Fibroblast of the aortic adventitia (primary cell): ENCODE measurements around the gene RHEBL1. TPM values are rescaled to one million over a fixed set of nuclear protein-coding genes. Genes with fewer than 3 reads are reported as not detected.

Experiments
- DNase-seq: peaks from one replicate; pipeline ENCODE4 v3.0.0-alpha.2; 2010; ENCODE audit warnings: low read depth
- H3K4me3 ChIP-seq: 2 replicates; pipeline ENCODE4 v1.5.1; 2011; ENCODE audit warnings: low read depth, mild to moderate bottlenecking, control low read depth, low read length, moderate library complexity
- total RNA-seq: library from RNA; depleted of rRNA; stranded (reverse); fragments of >200 nt; gene quantifications from 2 replicates; pipeline ENCODE4 v1.2.3, GENCODE V29; 2012; ENCODE audit warnings: low replicate concordance
- TF ChIP-seq, protein P1 (sequence below): IDR thresholded peaks from 2 replicates; pipeline ENCODE4 v1.5.1; 2011; ENCODE audit warnings: mild to moderate bottlenecking, low read length, control low read depth, inconsistent platforms; ENCODE audit not compliant: insufficient read depth

The RHEBL1 gene
- total RNA-seq, 1 donor: 0.54 TPM

DNA sequence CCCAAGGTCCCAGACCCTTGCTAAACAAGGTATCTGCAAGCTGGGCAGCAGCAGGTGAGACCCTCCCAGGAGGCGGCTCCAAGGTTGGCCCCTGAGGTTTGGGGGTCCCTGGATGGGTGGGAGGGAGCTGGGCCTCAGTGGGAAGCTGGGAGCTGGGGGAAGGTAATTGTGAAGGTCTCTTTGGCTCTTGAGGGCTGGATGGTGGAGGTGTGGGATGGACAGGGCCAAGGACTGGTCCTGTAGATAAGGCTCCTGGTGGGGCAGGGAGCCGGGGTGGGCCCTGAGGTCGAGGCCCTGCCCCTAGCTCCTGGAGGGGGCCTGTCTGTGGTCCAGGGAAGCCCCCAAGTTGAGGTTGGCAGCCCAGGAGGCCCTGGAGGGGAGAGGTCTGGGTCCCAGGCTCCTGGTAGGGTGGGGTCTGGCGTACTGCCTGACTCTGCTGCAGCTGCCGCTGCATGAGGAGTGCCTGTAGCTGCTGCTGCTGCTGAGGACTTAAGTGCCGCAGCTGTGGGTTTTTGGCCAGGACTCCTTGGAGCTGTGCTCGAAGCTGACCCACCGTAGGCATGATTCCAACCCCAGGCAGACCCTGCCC, 38.1 kb downstream of the RHEBL1 start:
- H3K4me3 ChIP-seq: no peak overlapping the region
- no peak for DNase-seq
- TF ChIP-seq, protein P1, sequence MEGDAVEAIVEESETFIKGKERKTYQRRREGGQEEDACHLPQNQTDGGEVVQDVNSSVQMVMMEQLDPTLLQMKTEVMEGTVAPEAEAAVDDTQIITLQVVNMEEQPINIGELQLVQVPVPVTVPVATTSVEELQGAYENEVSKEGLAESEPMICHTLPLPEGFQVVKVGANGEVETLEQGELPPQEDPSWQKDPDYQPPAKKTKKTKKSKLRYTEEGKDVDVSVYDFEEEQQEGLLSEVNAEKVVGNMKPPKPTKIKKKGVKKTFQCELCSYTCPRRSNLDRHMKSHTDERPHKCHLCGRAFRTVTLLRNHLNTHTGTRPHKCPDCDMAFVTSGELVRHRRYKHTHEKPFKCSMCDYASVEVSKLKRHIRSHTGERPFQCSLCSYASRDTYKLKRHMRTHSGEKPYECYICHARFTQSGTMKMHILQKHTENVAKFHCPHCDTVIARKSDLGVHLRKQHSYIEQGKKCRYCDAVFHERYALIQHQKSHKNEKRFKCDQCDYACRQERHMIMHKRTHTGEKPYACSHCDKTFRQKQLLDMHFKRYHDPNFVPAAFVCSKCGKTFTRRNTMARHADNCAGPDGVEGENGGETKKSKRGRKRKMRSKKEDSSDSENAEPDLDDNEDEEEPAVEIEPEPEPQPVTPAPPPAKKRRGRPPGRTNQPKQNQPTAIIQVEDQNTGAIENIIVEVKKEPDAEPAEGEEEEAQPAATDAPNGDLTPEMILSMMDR: no peak

DNA sequence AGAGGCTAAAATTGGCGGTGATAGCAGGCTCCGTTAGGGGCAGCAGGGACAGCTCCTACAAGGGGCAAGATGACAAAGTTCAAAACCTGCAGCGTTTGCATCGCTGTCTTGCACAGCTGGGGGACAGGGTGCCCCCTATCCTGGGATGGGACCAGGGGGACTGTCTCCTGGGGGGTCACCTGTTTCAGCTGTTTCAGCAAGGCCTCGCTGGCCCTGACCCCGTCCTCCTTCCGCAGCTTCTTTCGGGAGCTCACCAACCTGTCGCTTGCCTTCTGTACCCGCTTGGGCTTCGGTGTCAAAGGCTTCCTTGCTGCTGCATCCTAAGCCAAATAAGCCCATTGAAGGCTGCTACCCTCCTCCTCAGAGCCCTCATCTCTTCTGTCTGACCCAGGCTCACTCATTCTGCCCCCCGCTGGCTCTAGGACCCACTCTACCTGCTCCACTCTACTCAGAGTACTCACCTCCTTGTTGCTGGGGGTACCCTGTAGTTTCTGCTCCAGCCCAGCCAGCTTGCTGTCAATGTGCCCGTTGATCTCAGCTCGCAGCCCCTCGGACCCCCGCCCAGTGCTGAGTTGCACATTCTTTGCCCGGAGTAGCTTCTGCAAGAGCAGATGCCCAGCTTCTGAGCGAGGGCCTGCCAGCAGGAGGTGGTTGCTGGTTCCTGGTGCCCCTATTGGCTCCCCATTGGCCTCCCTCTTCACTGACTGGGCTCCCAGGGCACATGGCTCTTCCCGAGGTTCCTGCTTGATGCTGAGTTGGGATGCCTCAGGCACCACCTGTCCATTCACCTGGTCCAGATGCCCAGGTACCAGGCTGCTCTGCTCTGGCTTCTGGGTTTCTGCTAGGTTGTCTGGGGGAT, 38.8 kb downstream of the RHEBL1 start:
- TF ChIP-seq, protein P1: no peak
- DNase-seq: no peak
- no peak overlapping the region for H3K4me3 ChIP-seq

DNA sequence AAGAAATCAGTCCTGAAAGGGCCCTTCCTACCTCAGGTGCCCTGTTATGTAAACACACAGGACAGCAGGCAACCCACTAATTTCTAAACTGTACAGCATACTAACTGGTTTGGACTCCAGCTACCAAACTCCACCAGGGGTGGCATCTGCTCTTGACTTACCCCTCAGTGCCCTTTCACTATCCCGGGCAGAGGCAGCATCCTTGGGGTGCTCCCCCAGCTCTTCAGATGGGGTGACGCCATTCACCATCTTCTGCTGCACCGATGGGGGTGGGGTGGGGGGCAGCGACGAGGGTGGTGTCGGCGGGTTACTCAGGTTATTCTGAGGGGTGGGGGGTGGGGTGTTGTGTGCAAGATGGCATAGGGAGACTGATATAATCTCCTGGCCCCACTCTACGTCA, 39.7 kb downstream of the RHEBL1 start:
- no peak for DNase-seq
- no peak overlapping the region for H3K4me3 ChIP-seq
- TF ChIP-seq, protein P1: no peak

DNA sequence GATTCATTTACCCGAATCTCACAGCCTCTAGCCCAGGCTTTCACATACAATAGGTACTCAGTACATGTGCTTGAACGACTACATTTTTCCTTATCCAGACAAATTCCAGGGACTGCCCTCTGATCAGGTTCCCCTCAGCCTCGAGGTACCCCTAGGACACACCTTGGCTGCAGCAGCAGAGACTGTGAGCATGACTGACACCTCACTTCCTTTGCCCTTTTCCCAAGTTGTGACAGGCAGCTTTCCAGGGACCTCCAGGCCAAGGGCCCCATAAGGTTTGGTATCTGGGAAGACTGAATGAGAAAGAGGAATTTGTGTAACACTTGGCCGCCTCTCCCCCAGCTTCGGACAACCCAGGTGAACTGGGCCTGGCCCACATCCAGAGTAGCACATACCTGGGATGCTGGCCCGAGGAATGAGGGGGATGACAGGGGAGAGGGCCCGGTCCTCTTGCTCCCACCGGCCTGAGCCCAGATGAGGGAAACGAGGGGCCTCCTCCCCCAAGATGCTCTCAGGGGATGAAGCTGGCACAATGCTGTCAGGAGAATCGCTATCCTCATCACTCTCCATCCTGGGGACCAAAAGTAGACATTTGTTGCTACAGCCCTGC, 41.0 kb downstream of the RHEBL1 start:
- DNase-seq: no peak

DNA sequence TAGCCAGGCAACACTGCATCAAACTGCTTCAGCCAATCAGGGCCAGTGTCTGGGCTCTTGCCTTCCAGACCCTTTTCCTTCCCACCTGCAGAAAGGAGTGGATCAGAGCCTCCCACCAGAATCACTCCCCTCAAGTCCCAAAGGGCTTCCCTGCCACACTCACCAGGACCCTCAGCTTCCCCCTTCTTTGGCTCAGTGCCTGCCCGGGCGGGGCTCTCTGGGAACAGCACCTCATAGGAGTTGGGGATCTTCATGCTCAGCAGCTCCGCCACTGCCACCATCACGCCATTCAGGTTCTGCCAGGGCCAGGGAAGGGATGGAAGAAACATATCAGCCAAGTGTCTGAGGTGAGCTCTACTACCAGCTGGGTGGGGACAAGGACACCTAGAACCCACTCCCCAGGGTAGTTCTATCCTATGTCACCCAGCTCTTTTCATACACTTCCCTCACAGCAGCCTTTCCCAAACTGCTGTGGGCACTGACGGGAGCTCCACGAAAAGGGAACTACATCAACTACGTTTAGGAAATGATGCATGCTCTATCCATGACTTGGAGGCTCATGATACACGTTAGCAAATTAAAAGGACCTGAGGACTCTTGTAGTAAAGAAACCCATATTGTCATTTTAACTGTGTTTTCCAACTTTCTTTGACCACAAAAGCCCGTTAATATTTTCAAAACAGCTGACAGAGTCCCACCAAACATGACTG, 41.8 kb downstream of the RHEBL1 start:
- no peak overlapping the region for H3K4me3 ChIP-seq
- TF ChIP-seq, protein P1: no peak
- no peak for DNase-seq

More for the DNA sequence above, 41.0 kb downstream of the RHEBL1 start:
- TF ChIP-seq, protein P1: no peak
- no peak overlapping the region for H3K4me3 ChIP-seq

DNA sequence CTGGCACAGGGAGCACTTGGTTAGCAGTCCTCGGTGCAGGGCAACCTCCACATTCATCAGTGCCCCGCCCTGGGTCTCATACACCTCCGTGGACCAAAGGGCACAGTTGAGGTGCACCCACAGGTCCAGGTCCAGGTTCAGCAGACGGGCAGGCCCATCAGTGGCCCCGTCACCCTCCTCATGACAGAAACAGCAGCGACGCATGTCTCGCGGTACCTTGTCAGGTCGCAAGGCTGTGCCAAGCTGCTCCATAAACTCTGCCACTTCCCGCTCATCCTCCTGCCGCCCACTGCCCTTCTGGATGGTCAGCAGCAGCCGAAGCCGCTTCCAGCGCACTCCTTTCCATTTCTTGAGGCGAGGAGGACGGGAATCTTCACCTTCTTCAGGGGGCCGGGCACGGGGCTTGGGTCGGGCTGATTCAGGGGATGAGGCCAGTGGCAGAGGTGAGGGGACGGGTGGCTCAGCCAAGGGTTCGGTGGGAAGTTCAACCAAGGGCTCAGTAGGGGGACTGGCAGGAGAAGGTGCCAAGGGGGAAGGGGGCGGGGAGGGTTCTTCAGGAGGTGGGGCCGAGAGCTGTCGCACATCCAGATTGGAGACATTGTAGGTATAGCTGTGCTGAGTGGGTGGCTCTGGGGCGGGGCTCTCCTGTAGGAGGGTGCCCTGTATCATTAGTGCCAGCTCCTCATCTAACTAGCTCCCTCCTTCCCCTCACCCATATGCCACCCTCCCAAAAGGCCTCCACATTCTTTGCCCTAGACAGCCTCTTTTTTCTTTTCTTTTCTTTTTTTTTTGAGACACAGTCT, 42.9 kb downstream of the RHEBL1 start:
- no peak overlapping the region for H3K4me3 ChIP-seq
- no peak for DNase-seq
- TF ChIP-seq, protein P1: no peak
